Measurements from ENCODE around the gene NAALADL2.

Gene NAALADL2

GRCh38 chr3:175233957-175234940 is 375.1 kb downstream of the NAALADL2 start:
- no peak for TF ChIP-seq CTCF (IDR thresholded peaks at IDR 0.05; ENCODE audit: low read depth, low read length, missing control alignments)
- DNase-seq (ENCODE audit: low read depth): no peak
- in situ Hi-C loops (cut with HindIII; ENCODE audit: low sequenced_read_pairs): no loop called here
- H3K4me3 ChIP-seq (ENCODE audit: low read depth, low read length): no peak overlapping the region

- no peak for TF ChIP-seq CTCF (IDR thresholded peaks at IDR 0.05; ENCODE audit: low read depth, low read length, missing control alignments)
- H3K4me3 ChIP-seq (ENCODE audit: low read depth, low read length): no peak overlapping the region
- in situ Hi-C loops (cut with HindIII; ENCODE audit: low sequenced_read_pairs): no loop called here
These were observed 379.7 kb downstream of the NAALADL2 start for GRCh38 chr3:175238801-175239200.

GRCh38 chr3:175240921-175241320 is 381.8 kb downstream of the NAALADL2 start:
- no peak overlapping the region for H3K4me3 ChIP-seq (ENCODE audit: low read depth, low read length)
- DNase-seq (ENCODE audit: low read depth): no peak
- in situ Hi-C loops (cut with HindIII; ENCODE audit: low sequenced_read_pairs): no loop called here
- TF ChIP-seq CTCF (IDR thresholded peaks at IDR 0.05; ENCODE audit: low read depth, low read length, missing control alignments): no peak

More at GRCh38 chr3:175238801-175239200, 379.7 kb downstream of the NAALADL2 start:
- DNase-seq (ENCODE audit: low read depth): no peak

GRCh38 chr3:175242243-175242642 is 383.1 kb downstream of the NAALADL2 start:
- no peak overlapping the region for H3K4me3 ChIP-seq (ENCODE audit: low read depth, low read length)
- in situ Hi-C loops (cut with HindIII; ENCODE audit: low sequenced_read_pairs): no loop called here
- DNase-seq (ENCODE audit: low read depth): no peak
- no peak for TF ChIP-seq CTCF (IDR thresholded peaks at IDR 0.05; ENCODE audit: low read depth, low read length, missing control alignments)

- in situ Hi-C loops (cut with HindIII; ENCODE audit: low sequenced_read_pairs): no loop called here
- no peak for TF ChIP-seq CTCF (IDR thresholded peaks at IDR 0.05; ENCODE audit: low read depth, low read length, missing control alignments)
- H3K4me3 ChIP-seq (ENCODE audit: low read depth, low read length): no peak overlapping the region
- no peak for DNase-seq (ENCODE audit: low read depth)
These were observed 387.1 kb downstream of the NAALADL2 start for GRCh38 chr3:175246234-175246633.

GRCh38 chr3:175246766-175247165 is 387.6 kb downstream of the NAALADL2 start:
- TF ChIP-seq CTCF (IDR thresholded peaks at IDR 0.05; ENCODE audit: low read depth, low read length, missing control alignments): no peak
- no peak overlapping the region for H3K4me3 ChIP-seq (ENCODE audit: low read depth, low read length)
- DNase-seq (ENCODE audit: low read depth): no peak
- in situ Hi-C loops (cut with HindIII; ENCODE audit: low sequenced_read_pairs): no loop called here

Measured in astrocyte of the cerebellum (primary cell).